Breast epithelium (tissue), 4 donors: ENCODE results near the gene AHCYL2. TPM values are rescaled to one million over a fixed set of nuclear protein-coding genes. Genes with fewer than 3 reads are reported as not detected.

Experiments used
- DNase-seq, 2 donors: peaks; one replicate each; pipeline ENCODE4 v3.0.0-alpha.2; 2019; ENCODE audit warnings: low spot score in 2 of 2
- H3K27ac ChIP-seq, 2 donors: fragments of 200-600 bp; sonication (generic) in 1 of 2; one replicate each; pipeline ENCODE4 v1.5.1; 2016 to 2019; ENCODE audit warnings: mild to moderate bottlenecking in 1 of 2
- H3K27me3 ChIP-seq, 2 donors: fragments of 200-600 bp; sonication (generic) in 1 of 2; one replicate each; pipeline versions ENCODE4 v1.5.1 to v1.6.0; 2017 to 2019; ENCODE audit warnings: control low read depth in 1 of 2, mild to moderate bottlenecking in 1 of 2
- H3K36me3 ChIP-seq: fragments of 200-600 bp; one replicate; pipeline ENCODE4 v1.5.1; 2019
- H3K4me1 ChIP-seq, 2 donors: fragments of 200-600 bp; sonication (generic); one replicate each; pipeline ENCODE4 v1.5.1; 2016 to 2019; ENCODE audit warnings: control low read depth in 1 of 2
- H3K4me3 ChIP-seq, 3 donors: fragments of 200-600 bp; sonication (generic); 1 replicate in 2 of 3; 2 replicates in 1 of 3; pipeline ENCODE4 v1.5.1; 2016 to 2019; ENCODE audit warnings: mild to moderate bottlenecking in 3 of 3, moderate library complexity in 2 of 3
- H3K9me3 ChIP-seq, 2 donors: fragments of 200-600 bp; sonication (generic) in 1 of 2; one replicate each; pipeline ENCODE4 v1.5.1; 2016 to 2019; ENCODE audit warnings: control low read depth in 1 of 2
- CTCF ChIP-seq, 3 donors: fragments of 450-650 bp; IDR thresholded peaks; one replicate each; pipeline ENCODE4 v1.5.1; 2016 to 2017; ENCODE audit warnings: antibody characterized with exemption in 3 of 3, mild to moderate bottlenecking in 3 of 3, moderate library complexity in 3 of 3
- POLR2A ChIP-seq: fragments of 450-650 bp; IDR thresholded peaks from one replicate; pipeline ENCODE4 v1.6.1; 2016; ENCODE audit warnings: antibody characterized with exemption, mild to moderate bottlenecking, moderate library complexity
- POLR2AphosphoS5 ChIP-seq, 3 donors: sonication (generic); formaldehyde crosslinking; IDR thresholded peaks; one replicate each; pipeline ENCODE4 v1.6.1; 2017; ENCODE audit warnings: antibody characterized with exemption in 3 of 3
- intact Hi-C: fragments of 100-400 bp; cut with DNase I; formaldehyde crosslinking; loops from one replicate; pipeline ENCODE4 v1.15.1; 2023; ENCODE audit warnings: low total_unique reads
- total RNA-seq, 3 donors: library from RNA; depleted of rRNA; stranded (reverse); fragments of >200 nt; gene quantifications; one replicate each; pipeline ENCODE4 v1.1.0, GENCODE V29; 2016

The AHCYL2 gene
- total RNA-seq, 3 donors from 2014 or later, result 19.0 to 24.7 (median 21.8) TPM

GRCh38 chr7:129187681-129188371 lies 37.0 kb upstream of the AHCYL2 start:
- Histone ChIP-seq H3K9me3 (no peaks in the 10 kb centered on the region), H3K4me1 (no peaks in the 10 kb centered on the region), H3K27me3 (no peaks in the 10 kb centered on the region), H3K4me3 (peak overlapping the region; percentile 75 to 91 (median 80)), H3K27ac (peak overlapping the region; percentile 26 to 60), H3K36me3 (no peaks in the 10 kb centered on the region)
- TF ChIP-seq POLR2AphosphoS5 (IDR thresholded peaks at IDR 0.05) (no peak), POLR2A (no peak), CTCF (IDR thresholded peaks at IDR 0.05) (no peak)
- no peak for DNase-seq
- intact Hi-C loops, result no loop called here

- intact Hi-C loops, result no loop called here
- DNase-seq, result no peak
- H3K36me3 ChIP-seq, result no peaks in the 10 kb centered on the region
- no peaks in the 10 kb centered on the region for H3K9me3 ChIP-seq
- TF ChIP-seq CTCF (IDR thresholded peaks at IDR 0.05) (no peak), POLR2A (no peak), POLR2AphosphoS5 (IDR thresholded peaks at IDR 0.05) (no peak)
- no peaks in the 10 kb centered on the region for H3K4me1 ChIP-seq
- no peaks in the 10 kb centered on the region for H3K27me3 ChIP-seq
- H3K4me3 ChIP-seq, result peak within 1 kb of the TSS; percentile 75 to 91 (median 80)
- peak within 1 kb of the TSS; percentile 26 to 60 for H3K27ac ChIP-seq
These were observed 36.4 kb upstream of the AHCYL2 start, which contains the start of gene SMO for GRCh38 chr7:129188372-129188891. Gene SMO (plus strand): TSS chr7:129188633. CDS start chr7:129189152, 519 bp downstream.

GRCh38 chr7:129188892-129189660 lies 35.8 kb upstream of the AHCYL2 start:
- no peak for TF ChIP-seq POLR2AphosphoS5 (IDR thresholded peaks at IDR 0.05)
- no peak for TF ChIP-seq POLR2A
- no peak for TF ChIP-seq CTCF (IDR thresholded peaks at IDR 0.05)
- Histone ChIP-seq H3K27me3 (no peaks in the 10 kb centered on the region), H3K27ac (peak overlapping the region; percentile 26 to 60), H3K4me1 (no peaks in the 10 kb centered on the region), H3K36me3 (no peaks in the 10 kb centered on the region), H3K4me3 (peak overlapping the region; percentile 75 to 91 (median 80)), H3K9me3 (no peaks in the 10 kb centered on the region)
- intact Hi-C loops, result no loop called here
- DNase-seq, result no peak

DNA sequence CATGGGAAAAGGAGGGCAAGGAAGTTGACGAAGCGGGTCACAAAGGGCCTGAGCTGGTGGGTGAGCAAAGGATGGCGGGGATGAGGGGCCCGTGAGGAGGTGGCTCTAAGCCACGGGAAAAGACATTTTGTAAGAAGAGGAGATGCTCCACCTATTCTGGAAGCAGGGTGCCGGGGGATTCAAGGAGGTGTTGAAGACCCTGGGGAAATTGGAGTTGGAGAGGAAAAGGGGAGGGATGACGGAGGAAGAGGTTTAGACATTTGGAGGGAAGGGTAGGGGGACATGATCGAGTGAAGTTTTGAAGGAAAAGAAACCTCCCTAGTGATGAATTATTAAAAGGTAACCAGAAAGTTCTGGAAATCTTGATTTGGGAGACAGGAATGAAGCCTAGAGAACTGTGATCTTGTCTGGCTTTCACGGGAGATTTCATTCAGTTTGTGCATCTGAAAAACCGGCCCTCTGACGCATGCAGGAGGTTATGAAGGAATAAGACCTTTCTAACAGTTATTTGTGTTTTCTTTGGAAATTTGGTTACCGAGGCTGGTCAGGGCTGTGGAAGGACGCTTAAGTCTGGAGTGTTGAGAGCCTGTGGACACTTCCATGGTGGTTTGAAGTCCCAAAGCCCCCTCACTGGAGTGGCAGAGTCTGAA lies 35.0 kb upstream of the AHCYL2 start:
- Histone ChIP-seq H3K36me3 (no peaks in the 10 kb centered on the region), H3K9me3 (no peaks in the 10 kb centered on the region), H3K4me1 (no peaks in the 10 kb centered on the region), H3K4me3 (peak overlapping the region; percentile 75 to 91 (median 80)), H3K27ac (peak overlapping the region in 1 of 2 donors; percentile 60), H3K27me3 (no peaks in the 10 kb centered on the region)
- no peak for DNase-seq
- intact Hi-C loops, result no loop called here
- no peak for TF ChIP-seq CTCF (IDR thresholded peaks at IDR 0.05)
- TF ChIP-seq POLR2A, result no peak
- no peak for TF ChIP-seq POLR2AphosphoS5 (IDR thresholded peaks at IDR 0.05)
